Pancreas (tissue), 10 donors: Measurements from ENCODE around the gene LCE6A. TPM values are rescaled to one million over a fixed set of nuclear protein-coding genes. Genes with fewer than 3 reads are reported as not detected.

ENCODE experiments used
- ATAC-seq, 4 donors: fragments of 200-7000 bp; cut with Tn5 transposase; one replicate each; pipeline versions ENCODE4 v1.8.0 to v1.9.1; 2020; ENCODE audit warnings: mild to moderate bottlenecking in 4 of 4, moderate library complexity in 4 of 4
- DNase-seq, 6 donors: peaks; one replicate each; pipeline ENCODE4 v3.0.0-alpha.2; 2020
- FAIRE-seq: peaks from 2 replicates; lab custom pipeline; 2012; peaks lifted over from hg19 to GRCh38; lab: Jason Lieb, UNC
- H3K27ac ChIP-seq, 4 donors: fragments of 200-600 bp; sonication (generic); 1 replicate in 3 of 4; 2 replicates in 1 of 4; pipeline versions ENCODE4 v1.5.0 to v1.8.0; 2020
- H3K27me3 ChIP-seq, 4 donors: fragments of 200-600 bp; one replicate each; pipeline ENCODE4 v1.8.0; 2021
- H3K36me3 ChIP-seq, 3 donors: fragments of 200-600 bp; sonication (generic) in 1 of 3; one replicate each; pipeline versions ENCODE4 v1.5.0 to v1.8.0; 2020 to 2021
- H3K4me1 ChIP-seq, 3 donors: fragments of 200-600 bp; one replicate each; pipeline ENCODE4 v1.8.0; 2021
- H3K4me3 ChIP-seq, 4 donors: fragments of 200-600 bp; sonication (generic) in 2 of 4; one replicate each; pipeline versions ENCODE4 v1.5.0 to v1.8.0; 2020 to 2021
- H3K9me3 ChIP-seq, 4 donors: fragments of 200-600 bp; one replicate each; pipeline ENCODE4 v1.8.0; 2021
- CTCF ChIP-seq, 4 donors: fragments of 200-600 bp; sonication (generic) in 3 of 4; IDR thresholded peaks; one replicate each; pipeline versions ENCODE4 v1.5.0 to v1.8.0; 2021; ENCODE audit warnings: antibody characterized with exemption in 4 of 4
- WGBS, 2 donors: extraction: QIAGEN DNeasy Blood & Tissue Kit; methylation state at CpG; one replicate each; pipeline ENCODE4 v1.1.7; 2013; 5-methylcytosine and 5-hydroxymethylcytosine counted together
- intact Hi-C, 3 donors: fragments of 100-400 bp; cut with DNase I; formaldehyde crosslinking; loops; one replicate each; pipeline versions ENCODE4 v1.11.1 to v1.14.2; 2022
- polyA plus RNA-seq, 2 donors: library from polyadenylated mRNA; stranded (reverse); fragments of 200-250 nt; gene quantifications; one replicate each; pipeline ENCODE4 v1.2.3, GENCODE V29; 2013
- total RNA-seq, 6 donors: library from RNA; stranded (reverse); fragmentation: NEBNext Ultra II Directional in 4 of 6; extraction: Animal tissue kit (Norgen Biotek cat#: 25700) in 4 of 6; gene quantifications; one replicate each; pipeline versions ENCODE4 v1.2.1 to v1.2.4, GENCODE V29; 2021 to 2023
- donor health status: healthy with polysubstance abuse.
- donor health status: DM: no; HTN: no; CAD: no; lungs with moderate emphysema.
- donor health status: DM: no; HTN: no; CAD: no.
- donor health status: control.
- donor health status: control.
- donor health status: Bipolar disorder and iron deficiency.
- donor health status: DM: yes; HTN: yes; CAD: no.
- donor health status: DM: no; HTN: no; CAD: no.
- donor health status: DM: no; HTN: no; CAD: no.
- donor health status: DM: yes; HTN: yes; CAD: no.

The LCE6A gene
- total and polyA plus RNA-seq, 8 donors = not detected

GRCh38 chr1:152884966-152885624, 42.4 kb downstream of the LCE6A start:
- FAIRE-seq = no peak
- no peak for DNase-seq
- intact Hi-C loops = no loop called here
- 54 to 57% methylated on average over 4 of the region's 4 CpGs for WGBS, 2 donors
- TF ChIP-seq CTCF (IDR thresholded peaks at IDR 0.05) = no peak
- no peak for ATAC-seq
- Histone ChIP-seq H3K36me3 (no peaks in the 10 kb centered on the region), H3K27ac (no peak overlapping the region), H3K27me3 (no peaks in the 10 kb centered on the region), H3K4me1 (no peaks in the 10 kb centered on the region), H3K9me3 (no peaks in the 10 kb centered on the region), H3K4me3 (no peak overlapping the region)

- no peak for FAIRE-seq
- ATAC-seq = no peak
- intact Hi-C loops = no loop called here
Measured at GRCh38 chr1:152886085-152886484, 43.4 kb downstream of the LCE6A start.

GRCh38 chr1:152886758-152887409, 44.2 kb downstream of the LCE6A start:
- TF ChIP-seq CTCF (IDR thresholded peaks at IDR 0.05) = no peak
- Histone ChIP-seq H3K27me3 (no peaks in the 10 kb centered on the region), H3K9me3 (no peaks in the 10 kb centered on the region), H3K36me3 (no peaks in the 10 kb centered on the region), H3K4me3 (no peak overlapping the region), H3K4me1 (no peaks in the 10 kb centered on the region), H3K27ac (no peak overlapping the region)
- DNase-seq = no peak
- 63 to 67% methylated on average over 8 of the region's 8 CpGs for WGBS, 2 donors
- ATAC-seq = no peak
- no peak for FAIRE-seq
- intact Hi-C loops = no loop called here

More at GRCh38 chr1:152886085-152886484, 43.4 kb downstream of the LCE6A start:
- Histone ChIP-seq H3K4me3 (no peak overlapping the region), H3K27me3 (no peaks in the 10 kb centered on the region), H3K4me1 (no peaks in the 10 kb centered on the region), H3K36me3 (no peaks in the 10 kb centered on the region), H3K27ac (no peak overlapping the region), H3K9me3 (no peaks in the 10 kb centered on the region)
- no peak for DNase-seq
- TF ChIP-seq CTCF (IDR thresholded peaks at IDR 0.05) = no peak
- 28 to 43% methylated on average over 3 of the region's 3 CpGs for WGBS, 2 donors

- Histone ChIP-seq H3K4me1 (no peaks in the 10 kb centered on the region), H3K27ac (no peak overlapping the region), H3K9me3 (no peaks in the 10 kb centered on the region), H3K27me3 (no peaks in the 10 kb centered on the region), H3K4me3 (no peak overlapping the region), H3K36me3 (no peaks in the 10 kb centered on the region)
- WGBS, 2 donors = 88 to 92% methylated on average over 1 of the region's 1 CpG
- intact Hi-C loops = no loop called here
- no peak for ATAC-seq
- DNase-seq = no peak
- no peak for FAIRE-seq
- no peak for TF ChIP-seq CTCF (IDR thresholded peaks at IDR 0.05)
Measured at GRCh38 chr1:152888126-152888525, 45.5 kb downstream of the LCE6A start.

Other genes starting within 250 kb of the LCE6A start
- not detected for gene LCE3C, start 242.6 kb upstream of the LCE6A start, total RNA-seq
- gene LCE3C, start 242.6 kb upstream of the LCE6A start, polyA plus RNA-seq = not detected
- gene LCE3B, start 229.0 kb upstream of the LCE6A start, total RNA-seq = not detected
- not detected for gene LCE3B, start 229.0 kb upstream of the LCE6A start, polyA plus RNA-seq
- not detected for gene LCE3A, start 219.8 kb upstream of the LCE6A start, total RNA-seq
- not detected for gene LCE3A, start 219.8 kb upstream of the LCE6A start, polyA plus RNA-seq
- not detected for gene LCE2D, start 179.5 kb upstream of the LCE6A start, total RNA-seq
- not detected for gene LCE2D, start 179.5 kb upstream of the LCE6A start, polyA plus RNA-seq
- not detected for gene LCE2C, start 167.6 kb upstream of the LCE6A start, total RNA-seq
- not detected for gene LCE2C, start 167.6 kb upstream of the LCE6A start, polyA plus RNA-seq
- gene LCE2B, start 156.7 kb upstream of the LCE6A start, total RNA-seq = not detected
- gene LCE2B, start 156.7 kb upstream of the LCE6A start, polyA plus RNA-seq = not detected
- not detected for gene LCE2A, start 144.5 kb upstream of the LCE6A start, total RNA-seq
- gene LCE2A, start 144.5 kb upstream of the LCE6A start, polyA plus RNA-seq = not detected
- gene LCE4A, start 134.7 kb upstream of the LCE6A start, total RNA-seq = not detected
- gene LCE4A, start 134.7 kb upstream of the LCE6A start, polyA plus RNA-seq = not detected
- gene KPRP, start 84.8 kb upstream of the LCE6A start, total RNA-seq = not detected
- gene KPRP, start 84.8 kb upstream of the LCE6A start, polyA plus RNA-seq = not detected
- not detected for gene LCE1F, start 67.7 kb upstream of the LCE6A start, total RNA-seq
- not detected for gene LCE1F, start 67.7 kb upstream of the LCE6A start, polyA plus RNA-seq
- gene LCE1E, start 56.6 kb upstream of the LCE6A start, total RNA-seq = not detected
- not detected for gene LCE1E, start 56.6 kb upstream of the LCE6A start, polyA plus RNA-seq
- not detected for gene LCE1D, start 46.1 kb upstream of the LCE6A start, total RNA-seq
- gene LCE1D, start 46.1 kb upstream of the LCE6A start, polyA plus RNA-seq = not detected
- gene LCE1C, start 36.2 kb upstream of the LCE6A start, total RNA-seq = not detected
- gene LCE1C, start 36.2 kb upstream of the LCE6A start, polyA plus RNA-seq = not detected
- gene LCE1B, start 30.9 kb upstream of the LCE6A start, total RNA-seq = not detected
- gene LCE1B, start 30.9 kb upstream of the LCE6A start, polyA plus RNA-seq = not detected
- not detected for gene LCE1A, start 15.4 kb upstream of the LCE6A start, total RNA-seq
- not detected for gene LCE1A, start 15.4 kb upstream of the LCE6A start, polyA plus RNA-seq
- not detected for gene LCE7A, start 17.1 kb downstream of the LCE6A start, total RNA-seq
- not detected for gene LCE7A, start 17.1 kb downstream of the LCE6A start, polyA plus RNA-seq
- gene SMCP, start 35.5 kb downstream of the LCE6A start, total RNA-seq = not detected
- not detected for gene SMCP, start 35.5 kb downstream of the LCE6A start, polyA plus RNA-seq
- gene IVL, start 65.7 kb downstream of the LCE6A start, total RNA-seq = not detected
- under 1 TPM in 1 of 2 donors, not detected in 1; 0.02 TPM for gene IVL, start 65.7 kb downstream of the LCE6A start, polyA plus RNA-seq
- not detected for gene SPRR5, start 104.3 kb downstream of the LCE6A start, total RNA-seq
- not detected for gene SPRR5, start 104.3 kb downstream of the LCE6A start, polyA plus RNA-seq
- not detected for gene SPRR4, start 127.8 kb downstream of the LCE6A start, total RNA-seq
- not detected for gene SPRR4, start 127.8 kb downstream of the LCE6A start, polyA plus RNA-seq
- gene SPRR1A, start 141.2 kb downstream of the LCE6A start, total RNA-seq = not detected
- not detected for gene SPRR1A, start 141.2 kb downstream of the LCE6A start, polyA plus RNA-seq
- not detected for gene SPRR3, start 158.9 kb downstream of the LCE6A start, total RNA-seq
- gene SPRR3, start 158.9 kb downstream of the LCE6A start, polyA plus RNA-seq = 1 to 10 TPM; 2.8 to 3.2 TPM
- not detected for gene SPRR1B, start 188.3 kb downstream of the LCE6A start, total RNA-seq
- gene SPRR1B, start 188.3 kb downstream of the LCE6A start, polyA plus RNA-seq = under 1 TPM in 1 of 2 donors, not detected in 1; 0.65 TPM
- not detected for gene SPRR2D, start 198.3 kb downstream of the LCE6A start, total RNA-seq
- under 1 TPM in 1 of 2 donors, not detected in 1; 0.53 TPM for gene SPRR2D, start 198.3 kb downstream of the LCE6A start, polyA plus RNA-seq
- not detected for gene SPRR2A, start 214.7 kb downstream of the LCE6A start, total RNA-seq
- under 1 TPM in 1 of 2 donors, not detected in 1; 0.68 TPM for gene SPRR2A, start 214.7 kb downstream of the LCE6A start, polyA plus RNA-seq
- not detected for gene SPRR2B, start 228.8 kb downstream of the LCE6A start, total RNA-seq
- gene SPRR2B, start 228.8 kb downstream of the LCE6A start, polyA plus RNA-seq = not detected